Stimulated activated effector memory CD8-positive, alpha-beta T cell treated with anti-CD3 and anti-CD28 coated beads, Interleukin-12 subunit alpha, Interleukin-12 subunit beta, amount 100 ng/mL, for 72 hours (primary cell): ENCODE measurements around the gene NAGA.

Experiments used
- ATAC-seq: fragments of 150-1000 bp; cut with Tn5 transposase; 2 replicates; pipeline ENCODE4 v1.10.0; 2021
- DNase-seq, 2 donors: peaks; one replicate each; pipeline ENCODE4 v3.0.0; 2021 to 2022; ENCODE audit warnings: low spot score in 2 of 2
- H3K27ac Mint-ChIP-seq: one replicate; pipeline ENCODE4 v1.8.0; 2022; ENCODE audit warnings: mild to moderate bottlenecking, mixed read lengths
- H3K36me3 Mint-ChIP-seq: one replicate; pipeline ENCODE4 v1.8.0; 2022; ENCODE audit warnings: mild to moderate bottlenecking, mixed read lengths
- H3K4me1 Mint-ChIP-seq: one replicate; pipeline ENCODE4 v1.8.0; 2022; ENCODE audit warnings: mixed read lengths
- H3K4me3 Mint-ChIP-seq: one replicate; pipeline ENCODE4 v1.8.0; 2022; ENCODE audit warnings: mild to moderate bottlenecking, mixed read lengths
- H3K9me3 Mint-ChIP-seq: one replicate; pipeline ENCODE4 v1.8.0; 2022; ENCODE audit warnings: mixed read lengths

The NAGA gene

GRCh38 chr22:42066937-42067336 is 3.7 kb downstream of the NAGA start:
- Mint-ChIP-seq H3K9me3 (no peaks in the 10 kb centered on the region), H3K36me3 (peaks cover 36% of the 10 kb centered on the region), H3K4me1 (peaks cover 32% of the 10 kb centered on the region), H3K4me3 (no peak overlapping the region), H3K27ac (peak overlapping the region; percentile 53)
- no peak for DNase-seq
- no peak for ATAC-seq

GRCh38 chr22:42066126-42066761 is 4.4 kb downstream of the NAGA start:
- Mint-ChIP-seq H3K4me1 (peaks cover 27% of the 10 kb centered on the region), H3K9me3 (no peaks in the 10 kb centered on the region), H3K36me3 (peaks cover 43% of the 10 kb centered on the region), H3K27ac (peak overlapping the region; percentile 52), H3K4me3 (no peak overlapping the region)
- ATAC-seq (no peak), DNase-seq (peak in 1 of 2 donors; percentile 46)

GRCh38 chr22:42065438-42066125 is 5.0 kb downstream of the NAGA start:
- Mint-ChIP-seq H3K4me3 (no peak overlapping the region), H3K36me3 (peaks cover 42% of the 10 kb centered on the region), H3K27ac (peak overlapping the region; percentile 24), H3K4me1 (peaks cover 21% of the 10 kb centered on the region), H3K9me3 (no peaks in the 10 kb centered on the region)
- DNase-seq, result peak in 1 of 2 donors; percentile 42
- ATAC-seq, result no peak

- no peak for DNase-seq
- ATAC-seq, result no peak
- Mint-ChIP-seq H3K36me3 (peaks cover 41% of the 10 kb centered on the region), H3K4me1 (peaks cover 16% of the 10 kb centered on the region), H3K4me3 (no peak overlapping the region), H3K27ac (peak overlapping the region; percentile 24), H3K9me3 (no peaks in the 10 kb centered on the region)
These were observed 6.0 kb downstream of the NAGA start for GRCh38 chr22:42064629-42065028.

GRCh38 chr22:42062506-42063170 is 8.0 kb downstream of the NAGA start:
- Mint-ChIP-seq H3K36me3 (peaks cover 40% of the 10 kb centered on the region), H3K4me1 (peaks cover 16% of the 10 kb centered on the region), H3K4me3 (no peak overlapping the region), H3K27ac (no peak overlapping the region), H3K9me3 (peaks cover 3% of the 10 kb centered on the region)
- DNase-seq (peak in 1 of 2 donors; percentile 35), ATAC-seq (no peak)

- no peak overlapping the region for H3K4me3 Mint-ChIP-seq
- peaks cover 10% of the 10 kb centered on the region for H3K4me1 Mint-ChIP-seq
- DNase-seq (no peak), ATAC-seq (peak; percentile 19)
- no peak overlapping the region for H3K27ac Mint-ChIP-seq
- H3K36me3 Mint-ChIP-seq, result peaks cover 35% of the 10 kb centered on the region
- peaks cover 14% of the 10 kb centered on the region for H3K9me3 Mint-ChIP-seq
These were observed 9.6 kb downstream of the NAGA start for GRCh38 chr22:42061041-42061440.

GRCh38 chr22:42060489-42060888 is 10.1 kb downstream of the NAGA start:
- no peak for ATAC-seq

GRCh38 chr22:42056757-42057511 is 13.7 kb downstream of the NAGA start:
- ATAC-seq, result no peak
- DNase-seq, result no peak
- no peaks in the 10 kb centered on the region for H3K4me1 Mint-ChIP-seq

More at GRCh38 chr22:42060489-42060888, 10.1 kb downstream of the NAGA start:
- peaks cover 7% of the 10 kb centered on the region for H3K4me1 Mint-ChIP-seq
- H3K9me3 Mint-ChIP-seq, result peaks cover 17% of the 10 kb centered on the region
- H3K4me3 Mint-ChIP-seq, result no peak overlapping the region
- H3K36me3 Mint-ChIP-seq, result peaks cover 35% of the 10 kb centered on the region
- peak in 1 of 2 donors; percentile 43 for DNase-seq
- H3K27ac Mint-ChIP-seq, result no peak overlapping the region

GRCh38 chr22:42052765-42053164 is 17.8 kb downstream of the NAGA start:
- no peak overlapping the region for H3K4me3 Mint-ChIP-seq

More at GRCh38 chr22:42056757-42057511, 13.7 kb downstream of the NAGA start:
- Mint-ChIP-seq H3K9me3 (peaks cover 17% of the 10 kb centered on the region), H3K27ac (no peak overlapping the region), H3K4me3 (no peak overlapping the region), H3K36me3 (peaks cover 12% of the 10 kb centered on the region)

GRCh38 chr22:42050641-42051180 is 19.9 kb downstream of the NAGA start:
- ATAC-seq (no peak), DNase-seq (no peak)
- Mint-ChIP-seq H3K4me1 (no peaks in the 10 kb centered on the region), H3K4me3 (no peak overlapping the region), H3K9me3 (no peaks in the 10 kb centered on the region), H3K36me3 (no peaks in the 10 kb centered on the region), H3K27ac (no peak overlapping the region)

More at GRCh38 chr22:42052765-42053164, 17.8 kb downstream of the NAGA start:
- no peaks in the 10 kb centered on the region for H3K4me1 Mint-ChIP-seq
- DNase-seq (peak in 1 of 2 donors; percentile 34), ATAC-seq (no peak)
- H3K36me3 Mint-ChIP-seq, result no peaks in the 10 kb centered on the region
- H3K27ac Mint-ChIP-seq, result no peak overlapping the region
- H3K9me3 Mint-ChIP-seq, result peaks cover 14% of the 10 kb centered on the region

- Mint-ChIP-seq H3K4me1 (no peaks in the 10 kb centered on the region), H3K36me3 (no peaks in the 10 kb centered on the region), H3K4me3 (no peak overlapping the region), H3K9me3 (peaks cover 9% of the 10 kb centered on the region), H3K27ac (no peak overlapping the region)
- ATAC-seq (no peak), DNase-seq (no peak)
These were observed 28.8 kb downstream of the NAGA start for GRCh38 chr22:42041784-42042183.

GRCh38 chr22:42039271-42039670 is 31.3 kb downstream of the NAGA start:
- Mint-ChIP-seq H3K4me1 (no peaks in the 10 kb centered on the region), H3K4me3 (no peak overlapping the region), H3K9me3 (peaks cover 9% of the 10 kb centered on the region), H3K27ac (no peak overlapping the region), H3K36me3 (no peaks in the 10 kb centered on the region)
- DNase-seq, result no peak
- no peak for ATAC-seq

- DNase-seq, result no peak
- Mint-ChIP-seq H3K27ac (no peak overlapping the region), H3K4me1 (peaks cover 16% of the 10 kb centered on the region), H3K36me3 (no peaks in the 10 kb centered on the region), H3K9me3 (peaks cover 4% of the 10 kb centered on the region), H3K4me3 (no peak overlapping the region)
- no peak for ATAC-seq
These were observed 35.4 kb downstream of the NAGA start for GRCh38 chr22:42035256-42035655.

GRCh38 chr22:42033263-42034181 is 37.1 kb downstream of the NAGA start:
- Mint-ChIP-seq H3K27ac (peak overlapping the region; percentile 40), H3K4me3 (no peak overlapping the region), H3K36me3 (no peaks in the 10 kb centered on the region), H3K9me3 (peaks cover 4% of the 10 kb centered on the region), H3K4me1 (peaks cover 18% of the 10 kb centered on the region)
- ATAC-seq (no peak), DNase-seq (no peak)
